Hepatocyte (in vitro differentiated cells): ENCODE data around the gene MEF2A.

Source experiments
- EZH2phosphoT487 ChIP-seq: fragments of 200-600 bp; sonication (generic); IDR thresholded peaks from one replicate; pipeline ENCODE4 v1.6.1; 2018; ENCODE audit warnings: antibody characterized with exemption, mild to moderate bottlenecking, low read depth, moderate library complexity; ENCODE audit not compliant: unreplicated experiment, severe bottlenecking
- TF ChIP-seq, protein P1 (sequence below): fragments of 200-600 bp; sonication (generic); IDR thresholded peaks from 2 replicates; pipeline ENCODE4 v1.5.1; 2016; ENCODE audit warnings: antibody characterized with exemption, mild to moderate bottlenecking; ENCODE audit not compliant: poor library complexity

DNA sequence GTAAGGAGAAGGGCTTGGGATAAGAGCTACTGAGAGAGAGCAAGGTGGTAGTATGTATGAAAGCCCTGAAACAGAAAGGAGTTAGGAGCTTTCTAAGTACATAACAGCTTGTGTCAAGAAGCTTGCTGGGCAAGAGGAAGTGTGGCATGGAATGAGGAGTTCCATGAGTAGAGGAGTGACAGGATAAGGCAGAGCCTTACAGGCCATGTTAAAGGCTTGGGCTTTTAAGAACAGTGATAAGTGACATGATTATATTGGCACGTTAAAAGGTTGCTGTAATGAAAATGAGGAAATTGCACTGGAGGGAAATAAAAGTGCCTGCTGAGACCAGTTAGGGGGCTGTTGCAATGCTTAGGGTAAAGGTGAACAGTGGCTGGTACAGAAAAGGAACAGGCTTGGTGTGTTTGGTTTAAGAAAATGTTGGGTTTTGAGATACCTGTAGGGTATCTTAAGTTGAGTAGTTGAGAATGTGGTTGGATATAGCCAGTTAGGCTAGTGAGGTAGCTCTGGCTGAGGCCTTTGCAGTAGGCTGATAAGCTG is 49.0 kb downstream of the MEF2A start:
- TF ChIP-seq, protein P1, sequence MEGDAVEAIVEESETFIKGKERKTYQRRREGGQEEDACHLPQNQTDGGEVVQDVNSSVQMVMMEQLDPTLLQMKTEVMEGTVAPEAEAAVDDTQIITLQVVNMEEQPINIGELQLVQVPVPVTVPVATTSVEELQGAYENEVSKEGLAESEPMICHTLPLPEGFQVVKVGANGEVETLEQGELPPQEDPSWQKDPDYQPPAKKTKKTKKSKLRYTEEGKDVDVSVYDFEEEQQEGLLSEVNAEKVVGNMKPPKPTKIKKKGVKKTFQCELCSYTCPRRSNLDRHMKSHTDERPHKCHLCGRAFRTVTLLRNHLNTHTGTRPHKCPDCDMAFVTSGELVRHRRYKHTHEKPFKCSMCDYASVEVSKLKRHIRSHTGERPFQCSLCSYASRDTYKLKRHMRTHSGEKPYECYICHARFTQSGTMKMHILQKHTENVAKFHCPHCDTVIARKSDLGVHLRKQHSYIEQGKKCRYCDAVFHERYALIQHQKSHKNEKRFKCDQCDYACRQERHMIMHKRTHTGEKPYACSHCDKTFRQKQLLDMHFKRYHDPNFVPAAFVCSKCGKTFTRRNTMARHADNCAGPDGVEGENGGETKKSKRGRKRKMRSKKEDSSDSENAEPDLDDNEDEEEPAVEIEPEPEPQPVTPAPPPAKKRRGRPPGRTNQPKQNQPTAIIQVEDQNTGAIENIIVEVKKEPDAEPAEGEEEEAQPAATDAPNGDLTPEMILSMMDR: no peak
- TF ChIP-seq EZH2phosphoT487: no peak
